Gastroesophageal sphincter (tissue), 4 donors: ENCODE results near the gene KIRREL3. TPM values are rescaled to one million over a fixed set of nuclear protein-coding genes. Genes with fewer than 3 reads are reported as not detected.

ENCODE experiments used
- ATAC-seq: fragments of 150-250 bp; one replicate; pipeline ENCODE4 v1.9.1; 2016; ENCODE audit warnings: mild to moderate bottlenecking, moderate library complexity
- H3K27ac ChIP-seq, 4 donors: fragments of 200-600 bp; sonication (generic) in 3 of 4; 1 replicate in 3 of 4; 2 replicates in 1 of 4; pipeline ENCODE4 v1.5.1; 2016 to 2019
- H3K27me3 ChIP-seq: fragments of 200-600 bp; sonication (generic); one replicate; pipeline ENCODE4 v1.5.1; 2019
- H3K36me3 ChIP-seq, 2 donors: fragments of 200-600 bp; sonication (generic); one replicate each; pipeline ENCODE4 v1.5.1; 2019; ENCODE audit warnings: control low read depth in 1 of 2
- H3K4me1 ChIP-seq, 3 donors: fragments of 200-600 bp; sonication (generic); 1 replicate in 2 of 3; 2 replicates in 1 of 3; pipeline ENCODE4 v1.5.1; 2016 to 2019; ENCODE audit warnings: control low read depth in 2 of 3
- H3K4me3 ChIP-seq, 2 donors: fragments of 200-600 bp; sonication (generic); one replicate each; pipeline ENCODE4 v1.5.1; 2019; ENCODE audit warnings: mild to moderate bottlenecking in 1 of 2, moderate library complexity in 1 of 2
- H3K9me3 ChIP-seq, 3 donors: fragments of 200-600 bp; sonication (generic); one replicate each; pipeline ENCODE4 v1.5.1; 2017 to 2019; ENCODE audit warnings: control low read depth in 2 of 3
- CTCF ChIP-seq, 4 experiments: fragments of 200-600 bp in 2 of 4; fragments of 450-650 bp in 2 of 4; sonication (generic) in 1 of 4; IDR thresholded peaks; one replicate each; pipeline ENCODE4 v1.5.1; 2017 to 2019; ENCODE audit warnings: antibody characterized with exemption in 4 of 4, mild to moderate bottlenecking in 2 of 4, moderate library complexity in 2 of 4
- EP300 ChIP-seq: sonication (generic); formaldehyde crosslinking; IDR thresholded peaks from one replicate; pipeline ENCODE4 v1.6.1; 2017; ENCODE audit warnings: antibody characterized with exemption, mild to moderate bottlenecking
- POLR2A ChIP-seq, 2 donors: fragments of 450-650 bp; IDR thresholded peaks; one replicate each; pipeline ENCODE4 v1.6.1; 2017; ENCODE audit warnings: antibody characterized with exemption in 2 of 2, mild to moderate bottlenecking in 2 of 2, moderate library complexity in 1 of 2
- POLR2AphosphoS5 ChIP-seq: sonication (generic); formaldehyde crosslinking; IDR thresholded peaks from one replicate; pipeline ENCODE4 v1.6.1; 2017; ENCODE audit warnings: antibody characterized with exemption
- WGBS, 2 donors: methylation state at CpG; one replicate each; pipeline ENCODE4 v1.1.5; 2018; ENCODE audit warnings: low coverage in 1 of 2; 5-methylcytosine and 5-hydroxymethylcytosine counted together
- total RNA-seq, 4 donors: library from RNA; depleted of rRNA; stranded (reverse); fragments of >200 nt; gene quantifications; one replicate each; pipeline ENCODE4 v1.1.0, GENCODE V29; 2016

The KIRREL3 gene
- total RNA-seq, 4 donors from 2014 or later = 0.54 to 3.9 (median 1.4) TPM

DNA sequence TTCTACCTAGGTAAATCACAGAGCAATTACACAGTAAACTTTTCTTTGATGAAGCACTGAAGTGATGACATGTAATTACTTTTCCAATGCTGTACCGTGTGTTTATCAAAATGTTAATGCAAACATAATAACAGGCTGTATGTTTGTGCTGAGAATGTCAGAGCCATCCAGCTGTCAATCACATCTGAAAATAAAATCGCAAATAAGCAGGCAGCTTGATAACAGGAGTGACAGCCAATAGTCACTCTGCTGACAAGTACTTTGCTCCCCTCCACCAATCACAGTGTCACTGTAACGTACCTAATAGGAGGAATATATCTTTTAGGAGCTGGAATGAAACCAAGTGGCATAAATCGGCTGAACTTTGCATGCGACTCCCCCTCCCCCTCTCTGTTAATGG is 119.7 kb downstream of the KIRREL3 start:
- H3K36me3 ChIP-seq = no peaks in the 10 kb centered on the region
- no peaks in the 10 kb centered on the region for H3K9me3 ChIP-seq
- no peak for TF ChIP-seq POLR2AphosphoS5
- no peak for TF ChIP-seq EP300
- no peak for TF ChIP-seq CTCF (IDR thresholded peaks at IDR 0.05)
- no peak for TF ChIP-seq POLR2A (IDR thresholded peaks at IDR 0.05)
- WGBS, 2 donors = 39 to 62% methylated on average over 5 of the region's 5 CpGs
- H3K4me3 ChIP-seq = no peak overlapping the region
- H3K27me3 ChIP-seq = peaks cover 11% of the 10 kb centered on the region
- no peaks in the 10 kb centered on the region for H3K4me1 ChIP-seq
- ATAC-seq = no peak
- no peak overlapping the region for H3K27ac ChIP-seq

DNA sequence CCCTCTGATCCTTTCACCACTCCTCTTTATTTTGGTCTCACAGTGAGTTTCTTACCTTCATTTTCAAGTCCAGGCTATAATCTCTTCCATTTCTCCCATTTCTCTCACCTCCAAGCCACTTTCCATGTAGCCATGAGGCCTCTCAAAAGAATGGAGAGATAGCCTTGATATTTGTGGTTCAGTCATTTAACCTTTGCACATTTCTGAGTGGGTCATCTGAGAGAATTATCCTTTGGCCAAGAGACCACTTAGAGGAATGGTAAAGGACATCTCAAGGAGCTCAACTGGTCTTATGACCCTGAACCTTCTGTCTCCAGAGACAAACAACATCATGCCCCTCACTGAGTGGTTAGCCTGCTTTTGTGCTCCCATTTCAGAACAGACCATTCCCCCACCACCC is 121.1 kb downstream of the KIRREL3 start:
- Histone ChIP-seq H3K9me3 (no peaks in the 10 kb centered on the region), H3K36me3 (no peaks in the 10 kb centered on the region), H3K27me3 (peaks cover 12% of the 10 kb centered on the region), H3K4me3 (no peak overlapping the region), H3K27ac (no peak overlapping the region), H3K4me1 (no peaks in the 10 kb centered on the region)
- ATAC-seq = no peak
- TF ChIP-seq EP300 = no peak
- no peak for TF ChIP-seq POLR2AphosphoS5
- TF ChIP-seq POLR2A (IDR thresholded peaks at IDR 0.05) = no peak
- no peak for TF ChIP-seq CTCF (IDR thresholded peaks at IDR 0.05)

GRCh38 chr11:126878913-126879482 is 121.6 kb downstream of the KIRREL3 start:
- no peak for ATAC-seq
- no peaks in the 10 kb centered on the region for H3K36me3 ChIP-seq
- no peaks in the 10 kb centered on the region for H3K9me3 ChIP-seq
- WGBS, 2 donors = 16 to 43% methylated on average over 5 to 7 of the region's 7 CpGs
- no peak overlapping the region for H3K27ac ChIP-seq
- H3K4me1 ChIP-seq = no peaks in the 10 kb centered on the region
- H3K27me3 ChIP-seq = peaks cover 12% of the 10 kb centered on the region
- H3K4me3 ChIP-seq = no peak overlapping the region
- TF ChIP-seq POLR2AphosphoS5 = no peak
- TF ChIP-seq EP300 = no peak
- no peak for TF ChIP-seq CTCF (IDR thresholded peaks at IDR 0.05)
- no peak for TF ChIP-seq POLR2A (IDR thresholded peaks at IDR 0.05)

GRCh38 chr11:126874831-126875230 is 125.7 kb downstream of the KIRREL3 start:
- no peaks in the 10 kb centered on the region for H3K36me3 ChIP-seq
- H3K27me3 ChIP-seq = peaks cover 24% of the 10 kb centered on the region
- H3K27ac ChIP-seq = no peak overlapping the region
- H3K4me3 ChIP-seq = no peak overlapping the region
- H3K9me3 ChIP-seq = no peaks in the 10 kb centered on the region
- no peaks in the 10 kb centered on the region for H3K4me1 ChIP-seq
- WGBS, 2 donors = 52 to 58% methylated on average over 5 of the region's 5 CpGs
- TF ChIP-seq CTCF (IDR thresholded peaks at IDR 0.05) (no peak), POLR2A (IDR thresholded peaks at IDR 0.05) (no peak), EP300 (no peak), POLR2AphosphoS5 (no peak)
- ATAC-seq = no peak

- Histone ChIP-seq H3K9me3 (no peaks in the 10 kb centered on the region), H3K4me3 (no peak overlapping the region)
- ATAC-seq = no peak
Observed at GRCh38 chr11:126874276-126874675, 126.3 kb downstream of the KIRREL3 start.

More at GRCh38 chr11:126874276-126874675, 126.3 kb downstream of the KIRREL3 start:
- TF ChIP-seq CTCF (IDR thresholded peaks at IDR 0.05) (no peak), EP300 (no peak), POLR2A (IDR thresholded peaks at IDR 0.05) (no peak), POLR2AphosphoS5 (no peak)
- no peaks in the 10 kb centered on the region for H3K4me1 ChIP-seq
- 62 to 69% methylated on average over 3 of the region's 3 CpGs for WGBS, 2 donors
- no peaks in the 10 kb centered on the region for H3K36me3 ChIP-seq
- H3K27ac ChIP-seq = no peak overlapping the region
- H3K27me3 ChIP-seq = peaks cover 24% of the 10 kb centered on the region
